ELF-1 (cell line): ENCODE results near the gene EHBP1.

Experiments
- DNase-seq: peaks from one replicate; pipeline ENCODE4 v3.0.0-alpha.2; 2016; ENCODE audit warnings: low read depth, low spot score

Gene EHBP1

DNA sequence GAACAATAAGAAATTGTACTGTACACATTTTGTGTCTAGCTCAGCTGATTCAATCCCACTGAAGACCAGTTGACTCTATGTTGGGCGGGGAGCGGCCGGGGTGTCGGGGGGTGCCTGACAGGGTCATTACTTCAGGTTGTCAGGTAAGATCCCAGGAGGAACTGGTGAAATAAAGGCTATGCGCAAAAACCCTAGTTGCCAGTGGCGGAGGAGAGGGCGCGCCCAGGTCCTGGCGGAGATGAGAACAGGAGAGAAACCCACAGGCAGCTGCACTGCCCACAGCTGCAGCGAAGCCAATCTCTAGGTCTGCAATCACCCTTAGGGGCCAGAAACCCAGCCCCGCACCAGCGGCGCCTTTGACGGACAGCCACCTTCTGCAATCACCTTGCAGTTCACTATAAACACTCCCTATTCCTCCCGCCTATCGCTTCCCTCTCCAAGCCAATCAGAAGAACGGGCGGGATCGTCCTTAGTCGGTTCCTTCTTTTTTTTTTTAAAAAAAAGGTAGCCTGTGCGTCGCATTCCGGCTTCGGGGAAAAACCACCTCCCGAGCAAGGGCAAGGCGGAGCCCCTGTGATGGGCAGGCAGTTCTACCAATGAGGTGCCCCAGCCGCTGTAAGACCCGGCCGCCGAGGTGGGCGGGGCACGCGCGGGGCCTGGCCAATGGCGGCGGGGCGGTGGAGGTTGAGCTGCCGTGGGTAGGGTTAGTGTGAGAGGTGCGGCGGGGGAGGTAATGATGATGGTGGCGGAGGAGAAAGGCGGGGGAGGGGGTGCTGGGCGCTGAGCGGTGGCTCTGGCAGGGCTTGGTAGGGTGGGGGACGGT, at the start of gene EHBP1:
Gene EHBP1, plus strand, starts transcription at position 707 of the 823 bp plus-strand sequence. CDS start 1,479 bp downstream, outside the sequence.
- DNase-seq, result peak; percentile 100

DNA sequence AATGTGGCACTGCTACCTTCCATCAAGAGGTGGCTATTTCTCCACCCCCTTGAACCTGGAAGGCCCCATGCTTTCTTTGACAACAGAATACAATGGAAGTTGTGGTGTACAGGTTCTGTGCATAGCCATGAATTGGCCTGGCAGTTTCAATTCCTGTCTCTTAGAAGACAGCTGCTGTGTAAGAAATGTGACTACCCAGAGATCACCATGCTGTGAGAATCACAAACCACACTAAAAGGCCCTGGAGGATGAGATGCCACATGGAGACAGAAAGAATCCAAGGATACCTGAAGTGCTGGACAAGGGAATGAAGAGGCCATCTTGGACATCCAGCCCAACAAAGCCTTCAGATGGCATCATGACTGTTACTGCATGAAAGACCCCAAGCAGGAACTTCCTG, 47.7 kb upstream of the EHBP1 start:
- DNase-seq, result no peak

GRCh38 chr2:62658891-62659290, 46.6 kb upstream of the EHBP1 start:
- DNase-seq, result no peak

- DNase-seq, result no peak
These were observed 45.4 kb upstream of the EHBP1 start for GRCh38 chr2:62660087-62660486.

- no peak for DNase-seq
These were observed 44.8 kb upstream of the EHBP1 start for GRCh38 chr2:62660582-62661262.

GRCh38 chr2:62661263-62661635, 44.3 kb upstream of the EHBP1 start:
- DNase-seq, result no peak

- DNase-seq, result no peak
These were observed 43.4 kb upstream of the EHBP1 start for GRCh38 chr2:62662131-62662530.

DNA sequence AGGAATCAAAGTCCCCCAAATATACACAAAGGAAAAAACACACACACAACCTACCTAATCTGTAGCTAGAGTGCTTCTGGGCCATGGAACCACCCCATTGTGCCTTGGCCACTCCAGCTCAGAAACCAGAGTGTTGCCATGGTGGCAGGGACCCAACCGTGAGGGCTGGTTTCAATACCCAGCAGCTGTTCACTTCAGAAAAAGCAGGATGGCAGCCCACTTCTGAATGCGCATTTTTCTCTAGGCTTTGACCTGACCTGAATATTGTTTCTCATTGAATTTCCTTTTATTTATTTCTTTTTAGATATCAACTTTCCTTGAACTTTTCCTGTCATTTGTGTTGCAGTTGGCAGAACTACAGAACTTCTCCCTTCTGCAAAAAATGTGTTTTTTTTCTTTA, 43.0 kb upstream of the EHBP1 start:
- DNase-seq, result no peak

- no peak for DNase-seq
These were observed 42.1 kb upstream of the EHBP1 start for GRCh38 chr2:62663411-62663810.

GRCh38 chr2:62663920-62664795, 41.4 kb upstream of the EHBP1 start:
- no peak for DNase-seq

DNA sequence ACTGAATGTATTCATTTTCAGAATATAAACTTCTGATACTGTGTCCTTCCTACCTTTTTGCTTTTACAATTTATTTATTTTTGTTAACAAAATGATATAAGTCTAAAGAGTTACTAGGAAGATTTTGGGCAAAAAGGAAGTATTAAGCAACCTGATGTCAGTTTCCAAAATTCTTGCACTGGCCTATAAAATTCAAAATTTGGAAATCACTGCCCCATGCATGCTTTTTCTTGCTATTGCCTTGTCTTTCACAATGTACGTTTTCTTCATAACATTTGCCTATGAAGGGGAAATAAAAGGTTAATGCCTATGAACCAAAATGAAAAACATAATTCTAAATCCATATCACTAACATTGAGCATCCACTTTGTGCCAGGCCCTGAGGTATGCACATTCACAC, 40.1 kb upstream of the EHBP1 start:
- DNase-seq, result no peak

- no peak for DNase-seq
These were observed 36.3 kb upstream of the EHBP1 start for GRCh38 chr2:62669180-62669579.

DNA sequence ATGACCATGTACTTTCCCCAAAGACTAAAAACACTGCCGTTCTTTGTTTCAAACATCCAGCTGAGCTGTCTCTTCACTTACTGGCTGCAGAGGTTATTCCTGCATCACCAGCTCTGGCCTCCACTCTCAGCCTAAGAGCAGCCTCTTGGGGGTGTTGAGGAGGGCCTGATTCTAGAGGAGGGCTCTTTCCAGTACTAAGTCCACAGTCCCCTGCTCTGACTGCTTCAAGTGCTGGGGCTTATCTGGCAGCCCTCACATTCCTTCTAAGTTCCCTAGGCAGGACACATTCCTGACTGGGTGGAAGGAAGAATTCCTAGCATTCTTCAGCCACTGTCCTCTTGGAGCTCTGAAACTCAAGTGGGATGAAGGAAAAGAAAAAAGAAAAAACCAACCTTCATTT, 32.9 kb upstream of the EHBP1 start:
- peak; percentile 88 for DNase-seq

DNA sequence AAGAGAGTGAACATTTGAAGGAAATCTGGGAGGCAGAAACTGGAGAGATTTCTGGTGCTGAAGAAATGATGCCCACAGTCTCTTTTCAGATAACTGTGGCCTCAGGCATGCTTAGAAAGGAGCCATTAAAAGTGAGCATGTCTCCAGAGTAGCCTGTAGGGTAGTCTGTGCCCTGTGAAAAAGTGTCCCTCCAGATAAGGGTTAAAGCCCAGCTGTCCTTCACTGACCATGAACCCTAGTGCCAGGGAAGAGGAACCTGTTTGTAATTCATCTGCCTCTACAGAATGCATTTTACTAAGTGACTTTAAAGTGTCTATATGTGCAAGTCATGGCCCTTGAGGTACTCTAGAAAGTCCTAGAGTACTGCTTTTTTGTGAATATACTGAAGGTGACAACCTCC, 30.5 kb upstream of the EHBP1 start:
- DNase-seq, result no peak

DNA sequence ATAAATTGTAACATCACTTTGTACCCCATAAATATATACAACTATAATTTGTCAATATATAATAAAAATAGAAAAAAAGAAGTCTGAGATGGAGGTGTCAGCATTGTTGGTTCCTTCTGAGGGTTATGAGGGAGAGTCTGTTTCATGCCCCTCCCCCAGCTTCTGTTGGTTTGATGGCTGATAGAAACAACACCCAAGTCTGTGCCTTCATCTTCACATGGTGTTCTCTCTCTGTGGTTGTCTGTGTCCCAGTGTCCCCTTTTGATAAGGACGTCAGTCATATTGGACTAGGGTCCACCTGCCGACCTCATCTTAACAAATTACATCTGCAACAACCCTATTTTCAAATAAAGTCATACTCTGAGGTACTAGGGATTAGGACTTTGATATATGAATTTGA, 20.3 kb upstream of the EHBP1 start:
- no peak for DNase-seq

DNA sequence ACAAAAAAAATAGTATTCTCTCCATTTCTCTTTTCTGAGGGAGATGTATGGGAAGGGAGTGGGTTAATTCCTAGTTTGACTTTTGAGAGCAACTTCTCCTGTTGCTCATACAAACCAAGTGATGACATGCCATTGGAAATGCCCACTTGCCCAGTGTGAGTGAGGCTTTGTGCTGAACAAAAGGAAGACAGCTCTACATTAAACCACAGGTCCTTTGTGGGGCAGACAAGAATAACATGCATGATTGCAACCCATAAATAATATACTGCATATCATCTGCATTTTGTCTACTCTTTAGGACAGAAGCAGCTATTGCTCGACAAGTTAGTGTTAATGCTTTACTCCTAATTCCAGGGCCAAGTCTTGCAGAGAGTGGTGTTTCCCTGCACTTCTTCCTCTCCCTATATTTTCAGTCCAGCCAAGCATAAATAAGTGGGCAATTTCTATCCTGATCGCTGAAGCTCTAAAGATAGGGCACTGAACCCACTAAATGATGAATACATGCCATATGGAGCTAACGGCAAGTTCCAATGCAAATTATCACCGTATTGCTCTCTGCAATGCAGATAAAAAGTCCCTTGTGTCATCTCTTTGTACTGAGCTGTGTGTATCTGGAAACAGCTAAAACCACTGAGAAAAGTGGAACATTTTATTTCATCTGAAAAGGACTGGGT, 19.4 kb upstream of the EHBP1 start:
- DNase-seq, result no peak

GRCh38 chr2:62687636-62688035, 17.9 kb upstream of the EHBP1 start:
- DNase-seq, result no peak

DNA sequence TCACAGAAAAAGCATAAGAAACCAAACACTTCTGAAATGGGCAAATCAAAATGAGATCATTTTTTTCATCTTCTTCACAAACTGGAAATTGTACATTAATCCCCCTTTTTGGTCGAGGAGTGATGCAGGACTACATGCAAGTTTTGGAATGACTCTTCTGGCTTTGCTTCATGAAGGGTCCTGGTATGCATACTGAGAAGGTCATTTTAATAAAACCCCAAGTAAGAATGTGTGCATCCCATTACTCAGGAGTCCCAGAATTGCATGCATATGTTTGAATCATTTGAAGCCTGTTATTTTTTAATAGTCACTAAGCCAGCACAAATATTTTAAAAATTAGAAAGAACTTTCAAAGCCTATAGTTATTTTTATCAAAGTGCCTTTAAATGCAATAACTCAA, 16.7 kb upstream of the EHBP1 start:
- DNase-seq, result no peak

DNA sequence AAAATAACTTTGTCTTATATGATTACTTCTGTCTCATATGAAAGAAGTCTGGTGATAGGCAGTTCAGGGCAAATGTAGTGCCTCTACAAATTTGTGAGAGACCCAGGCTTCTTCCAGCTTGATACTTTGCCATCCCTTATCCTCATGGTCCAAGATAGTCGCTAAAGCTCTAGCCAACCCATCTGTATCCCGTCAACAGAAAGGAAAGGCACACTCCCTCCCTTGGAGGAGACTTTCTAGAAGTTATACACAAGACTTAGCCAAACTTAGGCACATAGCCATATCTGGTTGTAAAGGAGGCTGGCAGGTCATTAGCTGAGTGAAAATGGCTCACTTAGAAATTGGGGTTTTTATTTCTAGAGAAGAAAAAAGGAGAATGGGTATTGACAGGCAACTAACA, 14.3 kb upstream of the EHBP1 start:
- no peak for DNase-seq

- DNase-seq, result no peak
These were observed 13.3 kb upstream of the EHBP1 start for GRCh38 chr2:62692225-62692624.

DNA sequence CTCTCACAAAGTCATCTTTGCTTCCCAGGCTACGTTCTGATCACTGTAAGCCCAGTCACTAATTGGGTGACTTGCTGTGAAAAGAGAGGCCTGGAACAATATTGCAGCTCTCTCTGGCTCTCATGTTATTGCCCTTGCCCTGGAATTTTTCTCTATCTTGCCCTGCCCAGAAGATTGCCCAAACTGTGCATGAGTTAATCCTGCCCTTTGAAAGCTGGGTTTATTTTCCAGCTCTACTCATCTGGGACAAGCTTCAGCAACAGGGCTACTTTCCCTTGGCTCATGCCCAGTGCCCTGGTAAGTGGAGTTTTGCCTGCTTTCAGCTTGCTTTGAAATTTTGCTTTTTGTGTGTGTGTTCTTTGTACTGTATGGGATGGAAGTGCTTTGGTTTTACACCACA, 6.9 kb upstream of the EHBP1 start:
- DNase-seq, result no peak

DNA sequence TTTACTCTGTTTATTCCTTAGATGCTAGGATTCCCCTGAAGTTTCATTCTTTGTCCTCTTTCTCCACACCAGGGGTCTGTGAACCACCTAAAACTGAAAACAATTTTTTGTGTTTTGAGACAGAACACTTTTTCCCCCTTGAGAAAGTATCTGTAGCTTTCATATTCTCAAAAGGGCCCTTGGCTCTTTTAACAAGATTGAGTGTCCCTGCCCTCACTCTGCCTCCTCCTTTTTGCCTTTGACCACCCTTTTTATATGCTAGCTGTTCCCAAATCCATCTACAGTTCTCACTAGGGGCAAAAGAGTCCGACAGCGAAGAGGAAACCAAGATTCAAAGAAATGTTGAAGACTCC, 883 bp upstream of the EHBP1 start:
- no peak for DNase-seq
